Upper lobe of left lung (tissue), 4 donors: ENCODE measurements around the gene FGF1.

Experiments
- CTCF ChIP-seq, 6 experiments: fragments of 450-650 bp in 4 of 6; fragments of 200-600 bp in 2 of 6; sonication (generic) in 2 of 6; IDR thresholded peaks; one replicate each; pipeline ENCODE4 v1.5.1; 2016 to 2019; ENCODE audit warnings: antibody characterized with exemption in 6 of 6
- EP300 ChIP-seq, 4 donors: sonication (generic); formaldehyde crosslinking; IDR thresholded peaks; one replicate each; pipeline ENCODE4 v1.5.1; 2017; ENCODE audit warnings: antibody characterized with exemption in 4 of 4, control low read depth in 2 of 4

- TF ChIP-seq EP300 (IDR thresholded peaks at IDR 0.05), result no peak
- no peak for TF ChIP-seq CTCF (IDR thresholded peaks at IDR 0.05)
Observed at GRCh38 chr5:142645456-142645855, 40.4 kb downstream of the FGF1 start.
